ENCODE data around the gene RABGGTA.

RABGGTA gene

DNA sequence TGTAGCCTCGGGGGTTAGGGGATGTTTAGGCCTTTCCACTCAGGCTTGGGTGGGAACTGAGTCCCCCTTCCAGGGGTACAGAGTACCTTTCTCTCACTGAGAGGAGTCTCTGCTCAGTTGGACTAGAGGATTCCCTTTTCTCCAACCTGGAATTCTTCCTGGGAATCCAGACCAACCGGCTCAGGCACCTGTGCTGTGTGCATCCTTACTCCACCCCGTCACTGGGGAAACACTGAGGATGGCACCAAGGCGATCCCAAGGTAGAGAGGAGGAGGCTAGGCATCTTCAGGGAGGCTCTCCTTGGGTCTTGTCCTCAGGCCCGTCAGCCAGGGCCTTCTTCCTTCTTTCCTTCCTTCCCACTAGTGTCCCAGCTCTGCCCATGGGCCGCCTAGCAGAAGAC lies 7.5 kb downstream of the RABGGTA start:
- H3K27me3 ChIP-seq (ENCODE audit: low read depth): no peaks in the 10 kb centered on the region
- in situ Hi-C loops (cut with MboI; ENCODE audit: low sequenced_read_pairs): no loop called here
- H3K4me1 ChIP-seq: no peaks in the 10 kb centered on the region
- no peak for DNase-seq (ENCODE audit: low spot score in 2 of 2)
- no peak overlapping the region for H3K4me3 ChIP-seq
- H3K36me3 ChIP-seq (replicated peaks): no peaks in the 10 kb centered on the region
- H3K9me3 ChIP-seq: no peaks in the 10 kb centered on the region

DNA sequence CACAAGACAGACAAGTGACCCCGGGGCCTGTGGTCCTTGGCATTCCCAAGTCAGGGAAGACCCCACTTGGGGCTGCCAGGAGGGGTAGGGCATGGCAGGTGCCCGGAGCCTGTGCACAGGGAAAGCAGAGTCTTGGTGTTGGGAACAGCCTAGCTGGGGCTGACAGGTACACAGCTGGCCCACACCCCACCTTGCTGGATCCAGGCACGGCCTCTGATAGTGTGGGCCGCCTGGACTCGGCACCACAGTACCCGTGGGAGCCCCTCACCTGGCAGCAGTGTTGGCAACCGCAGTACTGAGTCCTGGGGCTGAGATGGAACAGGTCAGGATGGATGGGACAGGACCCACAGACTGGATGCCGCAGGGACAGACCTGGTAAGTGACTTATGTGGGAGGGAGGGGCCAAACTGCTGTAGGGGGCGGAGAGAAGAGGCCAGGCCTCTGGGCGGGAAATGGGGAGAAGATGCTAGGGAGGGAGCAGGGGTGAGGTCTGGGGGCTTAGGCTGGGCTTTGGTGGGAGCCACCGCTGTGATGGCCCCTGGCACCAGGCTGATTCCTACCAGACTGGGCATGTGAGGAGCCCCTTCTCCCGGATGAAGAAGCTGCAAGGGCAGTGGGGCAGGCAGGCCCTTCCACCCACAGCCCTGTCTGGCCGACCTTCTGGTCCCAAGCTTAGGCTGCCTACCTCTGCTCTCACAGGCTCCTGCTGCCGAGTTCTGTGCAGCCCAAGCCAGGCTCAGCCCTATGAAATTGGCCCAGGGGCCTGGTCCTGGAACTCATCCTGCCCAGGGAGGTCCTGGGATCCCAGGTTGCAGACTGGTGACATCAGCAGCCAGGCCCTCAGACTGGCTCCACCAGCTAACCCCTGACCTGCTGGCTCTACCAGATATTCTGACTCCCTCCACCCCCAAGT lies 8.3 kb downstream of the RABGGTA start, which contains the start of gene TGM1:
Gene TGM1 (minus strand): TSS at position 357 of the 913 bp plus-strand sequence. CDS start 825 bp downstream, outside the sequence.
- no peaks in the 10 kb centered on the region for H3K4me1 ChIP-seq
- in situ Hi-C loops (cut with MboI; ENCODE audit: low sequenced_read_pairs): no loop called here
- no peak for DNase-seq (ENCODE audit: low spot score in 2 of 2)
- no peak within 1 kb of the TSS for H3K4me3 ChIP-seq
- H3K27me3 ChIP-seq (ENCODE audit: low read depth): no peaks in the 10 kb centered on the region
- H3K36me3 ChIP-seq (replicated peaks): no peaks in the 10 kb centered on the region
- H3K9me3 ChIP-seq: no peaks in the 10 kb centered on the region

DNA sequence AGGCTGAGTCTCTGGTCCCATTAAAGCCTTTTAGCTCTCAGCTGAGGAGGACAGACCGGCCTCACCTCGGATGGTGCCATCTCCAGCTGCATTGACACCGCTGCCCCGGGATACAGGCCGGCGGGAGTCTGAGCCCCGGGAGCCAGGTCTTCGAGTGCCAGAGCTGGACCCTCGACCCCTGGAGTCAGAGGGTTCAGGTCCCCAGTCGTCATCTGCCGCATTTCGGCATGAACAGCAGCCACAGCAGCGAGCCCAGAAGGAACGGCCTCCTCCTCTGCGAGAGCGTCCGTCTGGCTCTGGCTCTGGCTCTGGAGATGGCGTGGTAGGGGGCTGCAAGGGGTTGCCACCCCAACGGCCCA lies 9.4 kb downstream of the RABGGTA start:
- Histone ChIP-seq H3K4me1 (no peaks in the 10 kb centered on the region), H3K36me3 (replicated peaks) (no peaks in the 10 kb centered on the region), H3K27me3 (ENCODE audit: low read depth) (no peaks in the 10 kb centered on the region), H3K9me3 (no peaks in the 10 kb centered on the region), H3K4me3 (no peak overlapping the region)
- DNase-seq (ENCODE audit: low spot score in 2 of 2): no peak
- in situ Hi-C loops (cut with MboI; ENCODE audit: low sequenced_read_pairs): no loop called here

DNA sequence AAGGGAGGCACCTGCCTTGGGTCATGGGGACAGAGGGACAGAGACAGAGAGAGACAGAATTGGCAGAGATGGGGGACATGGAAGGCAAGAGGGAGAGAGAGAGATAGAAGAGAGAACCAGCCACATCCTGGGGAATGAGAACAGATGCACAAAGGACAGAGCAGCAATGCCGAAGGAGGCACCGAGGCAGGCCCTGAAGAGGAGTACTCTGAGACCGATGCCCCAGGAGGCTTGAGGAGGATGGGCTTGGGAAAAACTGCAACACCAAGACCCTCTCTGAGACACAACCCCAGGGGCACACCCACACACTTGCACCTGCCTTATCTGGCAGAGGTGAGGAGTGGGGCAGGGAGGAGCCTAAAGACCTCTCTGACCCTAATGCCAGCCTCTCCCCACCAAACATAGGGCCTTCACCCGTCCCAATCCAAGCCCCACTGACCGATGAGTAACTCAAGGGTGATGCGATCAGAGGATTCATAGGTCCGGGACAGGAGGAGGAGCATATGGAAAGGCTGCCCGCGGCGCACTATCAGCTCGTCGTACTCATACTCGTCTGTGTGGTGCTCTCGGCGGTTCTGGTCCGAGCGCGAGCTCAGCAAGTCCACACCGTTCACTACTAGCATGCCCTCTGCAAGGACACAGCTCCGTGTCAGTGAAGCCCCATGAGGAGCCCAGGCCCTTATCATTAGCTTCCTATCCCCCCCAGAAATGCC lies 10.0 kb downstream of the RABGGTA start:
- DNase-seq (ENCODE audit: low spot score in 2 of 2): no peak
- in situ Hi-C loops (cut with MboI; ENCODE audit: low sequenced_read_pairs): no loop called here
- H3K9me3 ChIP-seq: no peaks in the 10 kb centered on the region
- no peaks in the 10 kb centered on the region for H3K4me1 ChIP-seq
- no peak overlapping the region for H3K4me3 ChIP-seq
- H3K27me3 ChIP-seq (ENCODE audit: low read depth): no peaks in the 10 kb centered on the region
- no peaks in the 10 kb centered on the region for H3K36me3 ChIP-seq (replicated peaks)

DNA sequence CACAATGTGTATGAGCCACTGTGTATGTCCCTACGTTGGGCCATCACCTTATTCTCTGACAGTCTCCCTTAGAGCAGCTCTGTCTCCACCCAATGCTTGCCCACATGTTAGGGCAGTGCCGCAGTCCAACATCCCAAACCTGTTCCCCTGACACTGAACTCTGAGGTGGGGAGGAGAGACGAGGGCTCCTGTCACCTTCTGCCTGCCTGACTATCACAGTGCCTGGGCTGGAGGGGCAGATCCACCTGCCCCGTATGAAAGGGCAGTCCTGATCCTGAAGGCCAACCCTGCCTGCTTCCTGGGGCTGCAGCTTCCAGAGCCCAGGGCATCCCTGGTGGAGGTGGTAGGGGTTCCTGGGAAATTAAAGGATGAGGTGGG lies 10.6 kb downstream of the RABGGTA start:
- in situ Hi-C loops (cut with MboI; ENCODE audit: low sequenced_read_pairs): no loop called here
- no peaks in the 10 kb centered on the region for H3K4me1 ChIP-seq
- H3K27me3 ChIP-seq (ENCODE audit: low read depth): no peaks in the 10 kb centered on the region
- no peak overlapping the region for H3K4me3 ChIP-seq
- no peaks in the 10 kb centered on the region for H3K36me3 ChIP-seq (replicated peaks)
- DNase-seq (ENCODE audit: low spot score in 2 of 2): no peak
- no peaks in the 10 kb centered on the region for H3K9me3 ChIP-seq

DNA sequence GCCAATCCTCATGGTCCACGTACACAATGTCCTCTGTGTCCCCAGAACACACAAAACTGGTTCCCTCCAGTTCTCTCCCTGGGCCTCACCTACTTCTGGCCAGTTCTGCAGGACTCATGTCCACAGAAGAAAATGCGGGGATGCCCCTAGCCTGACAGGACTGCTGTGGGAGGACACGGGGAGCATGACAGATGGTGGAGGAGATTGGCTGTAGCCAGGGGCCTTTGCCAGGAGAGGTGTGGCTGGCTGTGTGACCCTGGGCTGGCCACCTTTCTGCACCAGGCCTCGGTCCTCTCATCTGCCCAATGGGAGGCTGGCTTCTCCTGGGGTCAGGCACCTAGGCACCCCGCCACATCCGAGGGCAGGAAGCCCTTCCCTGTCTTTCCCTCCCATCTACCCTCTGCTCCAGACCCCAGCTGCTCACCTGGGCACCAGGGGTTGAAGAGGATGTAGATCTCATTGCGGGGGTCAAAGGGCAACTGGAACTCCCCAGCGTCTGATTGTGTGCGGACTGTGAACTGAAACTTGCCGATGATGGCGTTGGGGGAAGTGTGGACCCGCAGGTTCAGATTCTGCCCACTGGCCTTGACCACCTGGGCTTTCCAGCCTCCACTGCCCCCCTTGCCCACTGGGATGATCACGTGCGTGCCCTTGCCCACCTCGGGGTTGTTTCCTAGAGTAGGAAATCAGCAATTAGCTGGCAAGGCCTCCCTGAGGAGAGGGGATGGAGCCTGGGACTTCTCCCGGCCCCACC lies 11.2 kb downstream of the RABGGTA start:
- H3K4me3 ChIP-seq: no peak overlapping the region
- H3K4me1 ChIP-seq: no peaks in the 10 kb centered on the region
- no peaks in the 10 kb centered on the region for H3K27me3 ChIP-seq (ENCODE audit: low read depth)
- no peak for DNase-seq (ENCODE audit: low spot score in 2 of 2)
- in situ Hi-C loops (cut with MboI; ENCODE audit: low sequenced_read_pairs): no loop called here
- H3K36me3 ChIP-seq (replicated peaks): no peaks in the 10 kb centered on the region
- no peaks in the 10 kb centered on the region for H3K9me3 ChIP-seq

DNA sequence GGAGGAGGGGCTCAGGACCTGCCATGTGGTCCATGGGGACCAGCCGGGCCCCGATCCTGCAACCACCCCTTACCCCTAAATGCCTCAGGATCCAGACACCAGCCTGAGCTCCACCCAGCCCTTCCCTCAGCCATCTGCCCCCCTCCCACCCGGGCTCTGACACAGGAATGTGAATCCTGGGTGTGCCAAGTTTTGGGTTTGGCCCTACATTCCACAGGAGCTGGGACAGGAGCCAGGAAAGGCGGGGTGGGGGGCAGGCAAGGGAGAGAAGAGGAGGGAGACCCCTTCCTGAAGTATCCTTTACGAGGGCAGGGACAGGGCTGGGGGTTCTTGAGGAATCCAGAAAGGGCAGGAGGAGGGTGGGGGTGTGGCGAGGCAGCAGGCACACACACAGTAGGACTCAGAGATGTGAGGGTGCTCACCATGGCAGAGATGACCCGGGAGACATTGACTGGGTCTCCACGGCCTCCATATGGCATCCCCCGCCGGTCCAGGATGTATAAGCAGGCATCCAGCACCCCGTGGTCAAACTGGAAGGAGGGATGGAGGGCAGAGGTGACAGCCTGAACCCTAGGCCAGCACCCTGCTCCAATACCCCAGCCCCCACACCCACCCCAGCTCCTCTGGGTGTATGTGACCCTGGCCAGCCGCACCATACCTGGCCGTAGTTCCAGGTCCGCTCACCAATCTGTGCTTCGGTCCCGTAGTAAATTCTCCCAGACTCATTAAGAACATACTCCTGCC lies 11.9 kb downstream of the RABGGTA start:
- Histone ChIP-seq H3K36me3 (replicated peaks) (no peaks in the 10 kb centered on the region), H3K27me3 (ENCODE audit: low read depth) (no peaks in the 10 kb centered on the region), H3K4me3 (no peak overlapping the region), H3K9me3 (no peaks in the 10 kb centered on the region), H3K4me1 (no peaks in the 10 kb centered on the region)
- DNase-seq (ENCODE audit: low spot score in 2 of 2): peak in 1 of 2 experiments; percentile 38
- in situ Hi-C loops (cut with MboI; ENCODE audit: low sequenced_read_pairs): no loop called here

DNA sequence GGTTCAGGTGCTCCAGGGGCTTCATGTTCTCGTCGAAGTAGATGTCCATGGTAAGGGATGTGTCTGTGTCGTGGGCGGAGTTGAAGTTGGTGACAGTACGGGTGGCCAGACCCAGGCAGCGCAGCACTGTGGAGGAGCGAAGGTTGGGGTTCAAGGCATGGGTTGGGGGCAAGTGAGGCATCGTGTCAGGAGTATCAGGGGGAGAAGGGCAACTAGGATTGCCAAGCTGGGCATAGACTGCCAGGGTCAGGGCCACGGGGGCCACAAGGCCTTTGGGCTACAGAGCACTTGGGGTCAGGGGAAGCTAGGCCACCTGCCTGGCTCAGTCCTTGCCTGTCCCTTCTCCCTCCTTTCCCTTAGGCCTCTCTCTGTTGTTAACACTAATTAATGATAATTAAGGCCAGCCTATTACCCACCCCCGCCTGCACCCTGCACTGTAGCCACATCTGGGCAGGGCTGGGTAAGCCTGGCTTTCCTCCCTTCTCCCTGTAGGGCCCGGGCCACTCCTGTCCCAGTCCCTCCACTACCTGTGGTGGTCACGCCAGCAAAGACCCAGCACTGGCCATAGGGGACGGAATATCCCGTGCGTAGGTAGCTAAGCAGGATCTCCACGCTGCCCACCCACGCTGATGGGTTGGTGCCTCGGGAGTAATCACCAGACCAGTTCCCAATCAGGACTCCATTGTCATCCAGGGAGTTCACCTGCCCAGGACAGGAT lies 12.7 kb downstream of the RABGGTA start:
- H3K27me3 ChIP-seq (ENCODE audit: low read depth): no peaks in the 10 kb centered on the region
- H3K36me3 ChIP-seq (replicated peaks): no peaks in the 10 kb centered on the region
- no peak overlapping the region for H3K4me3 ChIP-seq
- in situ Hi-C loops (cut with MboI; ENCODE audit: low sequenced_read_pairs): no loop called here
- H3K4me1 ChIP-seq: no peaks in the 10 kb centered on the region
- DNase-seq (ENCODE audit: low spot score in 2 of 2): no peak
- no peaks in the 10 kb centered on the region for H3K9me3 ChIP-seq

DNA sequence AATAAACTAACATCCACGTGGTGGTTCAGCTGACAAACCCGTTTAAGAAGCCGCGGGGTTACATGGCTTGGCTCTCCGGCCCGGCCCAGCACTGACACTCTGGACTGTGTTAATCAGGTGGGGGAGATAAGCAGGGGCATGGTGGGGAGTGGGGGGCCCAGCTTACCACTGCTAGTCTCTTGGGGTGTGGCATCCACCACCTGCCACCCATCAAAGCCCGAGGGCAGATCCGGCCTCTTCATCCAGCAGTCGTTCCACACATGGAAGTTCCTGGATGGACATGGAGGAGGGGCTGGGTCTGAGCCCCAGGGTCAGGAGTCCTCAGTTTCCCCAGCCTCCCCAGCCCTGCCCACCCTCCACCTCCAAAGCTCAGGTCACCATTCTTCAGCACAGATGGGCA lies 13.3 kb downstream of the RABGGTA start:
- no peak for DNase-seq (ENCODE audit: low spot score in 2 of 2)
- in situ Hi-C loops (cut with MboI; ENCODE audit: low sequenced_read_pairs): no loop called here

DNA sequence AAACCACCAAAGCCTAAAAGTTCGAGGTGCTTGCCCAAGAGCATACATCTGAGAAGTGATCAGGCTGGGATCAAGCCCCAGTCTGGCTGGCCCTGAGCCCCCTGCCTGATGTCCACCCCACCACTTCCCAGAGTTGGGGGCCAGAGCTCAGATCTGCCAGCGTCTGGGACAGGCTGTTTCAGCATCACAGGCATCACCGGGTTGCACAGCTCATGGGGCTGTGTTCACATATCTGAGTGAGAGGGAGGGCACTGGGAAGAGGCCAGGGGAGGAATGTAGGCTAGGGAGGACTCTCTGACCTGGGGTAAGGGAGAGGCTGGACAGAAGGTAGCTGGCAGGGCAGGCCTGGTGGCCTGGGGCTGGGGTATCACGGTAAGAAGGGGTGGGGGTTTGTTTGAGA lies 14.4 kb downstream of the RABGGTA start:
- Histone ChIP-seq H3K27me3 (ENCODE audit: low read depth) (no peaks in the 10 kb centered on the region), H3K36me3 (replicated peaks) (no peaks in the 10 kb centered on the region), H3K4me1 (no peaks in the 10 kb centered on the region), H3K9me3 (no peaks in the 10 kb centered on the region), H3K4me3 (no peak overlapping the region)
- in situ Hi-C loops (cut with MboI; ENCODE audit: low sequenced_read_pairs): no loop called here
- DNase-seq (ENCODE audit: low spot score in 2 of 2): no peak

More for the DNA sequence above, 13.3 kb downstream of the RABGGTA start:
- H3K4me3 ChIP-seq: no peak overlapping the region
- H3K36me3 ChIP-seq (replicated peaks): no peaks in the 10 kb centered on the region
- H3K9me3 ChIP-seq: no peaks in the 10 kb centered on the region
- H3K4me1 ChIP-seq: no peaks in the 10 kb centered on the region
- H3K27me3 ChIP-seq (ENCODE audit: low read depth): no peaks in the 10 kb centered on the region

DNA sequence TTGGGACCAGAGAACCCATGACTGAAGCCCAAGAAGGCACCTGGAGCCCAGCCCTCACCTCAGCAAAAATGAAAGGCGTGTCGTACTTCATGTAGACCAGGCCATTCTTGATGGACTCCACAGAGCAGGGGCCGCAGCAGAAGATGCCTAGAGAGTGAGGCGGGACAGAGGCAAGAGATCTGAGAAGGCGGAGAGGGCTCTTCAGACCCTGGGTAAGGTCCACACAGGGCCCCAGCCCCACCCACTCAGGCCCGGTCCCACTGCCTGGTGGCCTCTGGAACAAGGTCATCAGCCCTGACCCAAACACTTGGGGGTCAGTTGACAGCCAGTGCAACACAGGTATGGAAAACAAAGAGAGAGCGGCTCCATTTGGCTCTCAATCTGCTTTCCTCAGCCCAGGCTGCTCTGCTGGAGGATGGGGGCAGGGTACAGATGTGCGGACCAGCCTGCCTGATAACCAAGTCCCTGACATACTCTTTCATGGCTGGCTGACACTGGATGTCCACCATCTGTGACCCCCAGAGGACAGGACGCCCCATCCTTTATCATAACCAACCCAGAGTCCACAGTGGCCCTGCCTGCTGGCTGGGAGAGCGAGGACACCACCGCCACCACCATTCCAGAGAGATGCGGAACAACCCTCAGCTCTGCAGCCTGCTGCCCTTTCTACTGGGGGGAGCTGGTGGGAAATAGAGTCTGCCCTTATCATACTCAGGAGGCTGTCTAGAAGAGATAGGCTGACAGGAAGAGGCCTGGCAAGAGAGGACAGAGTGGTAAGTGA lies 15.3 kb downstream of the RABGGTA start:
- no peak for DNase-seq (ENCODE audit: low spot score in 2 of 2)
- no peaks in the 10 kb centered on the region for H3K27me3 ChIP-seq (ENCODE audit: low read depth)
- H3K4me3 ChIP-seq: no peak overlapping the region
- in situ Hi-C loops (cut with MboI; ENCODE audit: low sequenced_read_pairs): no loop called here
- H3K9me3 ChIP-seq: no peaks in the 10 kb centered on the region
- no peaks in the 10 kb centered on the region for H3K4me1 ChIP-seq
- H3K36me3 ChIP-seq (replicated peaks): no peaks in the 10 kb centered on the region

DNA sequence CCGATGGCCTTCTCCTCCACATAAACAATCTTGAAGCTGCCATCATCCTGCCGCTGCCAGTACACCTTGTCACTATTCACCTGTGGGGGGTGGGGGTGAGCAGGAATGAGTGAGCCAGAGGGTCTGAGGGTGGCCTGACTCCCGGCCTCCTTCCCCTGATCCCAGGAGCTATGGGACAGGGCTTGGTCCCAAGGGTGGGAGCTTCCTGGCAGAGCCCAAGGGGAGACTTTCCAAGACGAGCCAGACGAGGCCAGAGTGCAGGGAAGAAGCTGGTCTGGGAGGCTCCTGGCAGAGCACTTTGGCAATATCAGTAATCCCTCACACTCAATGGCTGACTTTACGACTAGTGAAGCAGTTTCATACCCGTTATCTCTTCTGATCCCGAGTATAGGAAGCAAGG lies 16.0 kb downstream of the RABGGTA start:
- H3K9me3 ChIP-seq: no peaks in the 10 kb centered on the region
- H3K4me3 ChIP-seq: no peak overlapping the region
- H3K36me3 ChIP-seq (replicated peaks): no peaks in the 10 kb centered on the region
- in situ Hi-C loops (cut with MboI; ENCODE audit: low sequenced_read_pairs): no loop called here
- H3K4me1 ChIP-seq: no peaks in the 10 kb centered on the region
- DNase-seq (ENCODE audit: low spot score in 2 of 2): no peak
- no peaks in the 10 kb centered on the region for H3K27me3 ChIP-seq (ENCODE audit: low read depth)

Data from HAP-1 (cell line).